Measurements from ENCODE around the gene MCC. TPM values are rescaled to one million over a fixed set of nuclear protein-coding genes. Genes with fewer than 3 reads are reported as not detected.

MCC gene
- total RNA-seq, 4 donors from 2014 or later = 6.8 to 11.9 (median 9.0) TPM

DNA sequence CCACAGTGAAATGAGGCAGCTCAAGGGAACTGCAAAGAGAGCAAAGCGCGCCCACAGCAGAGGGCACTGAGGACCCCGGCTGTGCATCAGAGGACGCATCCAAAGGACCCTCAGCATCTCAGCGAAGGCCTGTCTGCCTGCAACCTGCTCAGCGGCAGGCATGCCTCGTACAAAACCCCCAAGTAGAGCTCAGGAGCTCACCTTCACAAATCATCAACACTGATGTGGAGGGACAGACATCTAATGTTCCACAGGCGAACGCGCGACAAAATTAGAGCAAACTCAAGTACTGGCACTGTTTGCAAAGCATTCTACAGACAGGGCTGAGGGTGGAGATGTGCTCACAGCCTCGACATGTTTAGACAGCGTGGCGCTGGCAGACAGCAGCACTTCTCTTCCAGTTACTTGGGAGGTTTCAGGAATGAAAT is 430.7 kb downstream of the MCC start:
- TF ChIP-seq, protein P1, sequence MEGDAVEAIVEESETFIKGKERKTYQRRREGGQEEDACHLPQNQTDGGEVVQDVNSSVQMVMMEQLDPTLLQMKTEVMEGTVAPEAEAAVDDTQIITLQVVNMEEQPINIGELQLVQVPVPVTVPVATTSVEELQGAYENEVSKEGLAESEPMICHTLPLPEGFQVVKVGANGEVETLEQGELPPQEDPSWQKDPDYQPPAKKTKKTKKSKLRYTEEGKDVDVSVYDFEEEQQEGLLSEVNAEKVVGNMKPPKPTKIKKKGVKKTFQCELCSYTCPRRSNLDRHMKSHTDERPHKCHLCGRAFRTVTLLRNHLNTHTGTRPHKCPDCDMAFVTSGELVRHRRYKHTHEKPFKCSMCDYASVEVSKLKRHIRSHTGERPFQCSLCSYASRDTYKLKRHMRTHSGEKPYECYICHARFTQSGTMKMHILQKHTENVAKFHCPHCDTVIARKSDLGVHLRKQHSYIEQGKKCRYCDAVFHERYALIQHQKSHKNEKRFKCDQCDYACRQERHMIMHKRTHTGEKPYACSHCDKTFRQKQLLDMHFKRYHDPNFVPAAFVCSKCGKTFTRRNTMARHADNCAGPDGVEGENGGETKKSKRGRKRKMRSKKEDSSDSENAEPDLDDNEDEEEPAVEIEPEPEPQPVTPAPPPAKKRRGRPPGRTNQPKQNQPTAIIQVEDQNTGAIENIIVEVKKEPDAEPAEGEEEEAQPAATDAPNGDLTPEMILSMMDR (IDR thresholded peaks at IDR 0.05 in 4 of 5, conservative IDR thresholded peaks at IDR 0.05 in 1 of 5) = no peak
- no peak for TF ChIP-seq POLR2A (IDR thresholded peaks at IDR 0.05)
- in situ Hi-C loops (cut with MboI; ENCODE audit: low sequenced_read_pairs in 4 of 4) = no loop called here
- DNase-seq (no peak), ATAC-seq (no peak)
- intact Hi-C loops (cut with DNase I; ENCODE audit: low total_unique reads) = no loop called here
- Histone ChIP-seq H3K9me3 (no peaks in the 10 kb centered on the region), H3K36me3 (no peaks in the 10 kb centered on the region), H3K27ac (no peak overlapping the region), H3K27me3 (no peaks in the 10 kb centered on the region), H3K4me3 (no peak overlapping the region), H3K4me1 (no peaks in the 10 kb centered on the region)

GRCh38 chr5:113056988-113057387 is 431.3 kb downstream of the MCC start:
- TF ChIP-seq POLR2A (IDR thresholded peaks at IDR 0.05) = no peak
- TF ChIP-seq, protein P1 (IDR thresholded peaks at IDR 0.05 in 4 of 5, conservative IDR thresholded peaks at IDR 0.05 in 1 of 5) = no peak
- Histone ChIP-seq H3K36me3 (no peaks in the 10 kb centered on the region), H3K4me3 (no peak overlapping the region), H3K9me3 (no peaks in the 10 kb centered on the region), H3K4me1 (no peaks in the 10 kb centered on the region), H3K27ac (no peak overlapping the region), H3K27me3 (no peaks in the 10 kb centered on the region)
- intact Hi-C loops (cut with DNase I; ENCODE audit: low total_unique reads) = no loop called here
- in situ Hi-C loops (cut with MboI; ENCODE audit: low sequenced_read_pairs in 4 of 4) = no loop called here
- DNase-seq (no peak), ATAC-seq (no peak)

GRCh38 chr5:113054899-113055298 is 433.4 kb downstream of the MCC start:
- Histone ChIP-seq H3K4me1 (no peaks in the 10 kb centered on the region), H3K27me3 (no peaks in the 10 kb centered on the region), H3K9me3 (no peaks in the 10 kb centered on the region), H3K27ac (no peak overlapping the region), H3K4me3 (no peak overlapping the region), H3K36me3 (no peaks in the 10 kb centered on the region)
- in situ Hi-C loops (cut with MboI; ENCODE audit: low sequenced_read_pairs in 4 of 4) (no loop called here), intact Hi-C loops (cut with DNase I; ENCODE audit: low total_unique reads) (no loop called here)
- DNase-seq (no peak), ATAC-seq (no peak)
- TF ChIP-seq POLR2A (IDR thresholded peaks at IDR 0.05) = no peak
- TF ChIP-seq, protein P1 (IDR thresholded peaks at IDR 0.05 in 4 of 5, conservative IDR thresholded peaks at IDR 0.05 in 1 of 5) = no peak

- Histone ChIP-seq H3K4me3 (no peak overlapping the region), H3K27ac (no peak overlapping the region), H3K36me3 (no peaks in the 10 kb centered on the region), H3K9me3 (no peaks in the 10 kb centered on the region), H3K4me1 (no peaks in the 10 kb centered on the region), H3K27me3 (no peaks in the 10 kb centered on the region)
- intact Hi-C loops (cut with DNase I; ENCODE audit: low total_unique reads) = no loop called here
- in situ Hi-C loops (cut with MboI; ENCODE audit: low sequenced_read_pairs in 4 of 4) = no loop called here
- TF ChIP-seq, protein P1 (IDR thresholded peaks at IDR 0.05 in 4 of 5, conservative IDR thresholded peaks at IDR 0.05 in 1 of 5) = no peak
- TF ChIP-seq POLR2A (IDR thresholded peaks at IDR 0.05) = no peak
- no peak for DNase-seq
- ATAC-seq = no peak
These were observed 434.7 kb downstream of the MCC start for GRCh38 chr5:113053511-113053995.
